ENCODE measurements around the gene SPINK1.
"Not testable (repeated sequence)": the region's sequence is repeated elsewhere in the genome, so short reads cannot be mapped to it uniquely, and the experiment has no call there.

Gene SPINK1

DNA sequence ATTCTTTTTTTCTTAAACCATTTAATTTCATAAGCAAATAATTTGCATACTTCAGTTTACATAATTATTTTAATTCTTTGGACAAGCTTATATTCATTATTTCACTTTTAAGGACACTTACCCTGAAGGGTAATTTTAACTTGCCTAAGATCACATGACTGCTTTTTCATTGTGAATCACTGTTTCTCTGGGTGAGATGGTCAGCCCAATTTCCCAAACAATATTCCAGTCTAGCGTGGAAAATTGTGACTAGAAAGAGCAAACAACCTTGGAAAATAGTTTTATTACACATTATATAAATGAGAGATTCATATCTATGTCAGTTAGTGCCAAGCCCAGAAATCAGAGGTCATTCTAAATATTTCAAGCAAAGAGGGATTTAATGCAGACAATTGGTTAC lies 27.5 kb downstream of the SPINK1 start:
- no peak for DNase-seq

DNA sequence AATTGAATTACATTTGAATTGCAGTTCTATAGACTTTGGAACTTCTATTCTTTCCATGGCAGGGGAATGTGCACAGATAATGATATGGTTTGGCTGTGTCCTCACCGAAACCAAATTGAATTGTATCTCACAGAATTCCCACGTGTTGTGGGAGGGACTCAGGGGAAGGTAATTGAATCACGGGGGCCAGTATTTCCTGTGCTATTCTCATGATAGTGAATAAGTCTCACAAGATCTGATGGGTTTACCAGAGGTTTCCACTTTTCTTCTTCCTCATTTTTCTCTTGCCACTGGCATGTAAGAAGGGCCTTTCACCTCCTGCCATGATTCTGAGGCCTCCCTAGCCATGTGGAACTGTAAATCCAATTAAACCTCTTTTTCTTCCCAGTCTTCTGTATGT lies 28.3 kb downstream of the SPINK1 start:
- not testable (repeated sequence) for DNase-seq

DNA sequence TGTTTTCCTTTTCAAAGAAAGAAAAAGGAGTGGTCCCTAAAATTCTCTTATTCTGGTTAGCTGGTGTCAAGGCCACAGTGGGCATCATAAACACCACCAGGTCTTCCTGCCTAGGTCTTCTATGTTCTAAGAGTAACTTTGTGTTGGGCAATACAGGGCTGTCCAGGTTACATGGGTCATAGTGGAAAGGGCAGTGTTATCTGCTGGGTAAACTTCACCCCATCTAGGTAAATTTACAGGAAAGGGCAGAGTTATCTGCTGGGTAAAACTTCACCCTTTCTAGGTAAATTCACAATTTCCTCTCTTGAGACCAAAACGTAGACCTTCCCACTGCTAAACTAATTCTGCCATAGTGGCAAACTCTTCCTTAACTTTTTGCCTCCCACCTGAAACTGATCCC lies 30.0 kb downstream of the SPINK1 start:
- no peak for DNase-seq

DNA sequence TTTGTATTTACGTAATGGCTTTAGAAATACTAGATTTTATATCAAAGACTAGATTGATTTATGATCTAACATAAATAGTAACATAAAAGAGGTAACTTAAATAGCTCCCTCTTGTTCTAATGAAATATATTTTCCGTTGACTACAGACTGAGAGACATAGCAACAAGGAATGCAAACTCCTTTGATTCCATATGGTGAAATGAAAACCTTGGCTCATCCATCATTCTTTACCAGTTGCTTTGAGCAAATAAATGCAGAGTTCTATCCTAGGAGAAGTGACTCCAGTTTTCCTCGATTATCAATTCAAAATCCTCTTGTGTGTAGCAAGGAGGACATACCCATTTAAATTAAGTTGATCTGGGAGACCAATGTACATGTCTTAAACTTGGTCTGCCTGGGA lies 31.0 kb downstream of the SPINK1 start:
- DNase-seq = no peak

DNA sequence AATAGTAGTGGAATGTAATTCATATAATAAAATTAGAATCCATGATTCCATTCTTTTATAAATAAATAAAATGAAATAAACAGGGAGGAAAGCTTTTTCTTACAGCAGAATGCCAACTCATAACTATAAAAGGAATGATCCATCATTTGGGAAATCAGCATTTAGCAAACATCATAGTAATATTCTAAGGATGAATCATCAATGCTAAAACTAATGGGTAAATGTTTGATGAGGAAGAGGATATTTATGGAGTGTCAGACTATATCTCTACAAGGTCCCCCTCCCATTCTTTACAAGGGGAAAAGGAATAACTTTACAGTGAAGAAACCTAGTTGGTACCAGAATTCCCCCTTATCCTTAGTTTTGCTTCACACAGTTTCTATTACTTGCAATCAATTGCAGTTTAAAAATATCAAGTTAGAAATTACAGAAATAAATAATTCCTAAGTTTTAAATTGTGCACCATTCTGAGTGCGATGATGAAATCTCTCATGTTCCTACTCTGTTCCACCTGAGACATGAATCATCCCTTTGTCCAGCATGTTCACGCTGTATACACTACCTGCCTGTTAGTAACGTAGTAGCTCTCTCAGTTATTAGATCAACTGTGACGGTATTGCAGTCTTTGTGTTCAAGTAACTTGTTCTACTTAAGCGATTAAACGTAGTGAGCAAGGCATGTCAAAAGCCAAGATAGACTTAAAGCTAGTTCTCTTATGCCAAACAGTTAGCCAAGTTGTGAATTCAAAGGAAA lies 34.7 kb downstream of the SPINK1 start:
- DNase-seq = no peak

DNA sequence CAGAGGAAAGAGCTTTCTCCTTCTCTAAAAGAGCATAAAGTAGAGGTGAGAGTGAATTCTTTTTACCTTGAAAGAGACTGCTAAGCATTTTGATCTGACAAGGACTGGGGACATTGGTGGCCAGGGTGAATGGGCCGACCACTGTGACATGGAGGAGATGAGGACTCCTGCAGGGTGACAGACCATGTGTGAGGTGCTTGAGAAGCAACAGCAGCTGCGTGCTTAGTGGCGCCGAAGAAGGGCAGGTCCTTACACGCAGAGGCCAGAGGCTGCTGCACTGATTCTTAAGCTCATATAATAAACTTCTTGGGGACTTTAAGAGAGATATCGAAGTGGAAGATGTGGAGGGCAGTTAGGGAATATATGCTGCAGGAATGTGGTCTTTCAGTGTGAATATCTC lies 40.3 kb downstream of the SPINK1 start:
- DNase-seq = no peak

DNA sequence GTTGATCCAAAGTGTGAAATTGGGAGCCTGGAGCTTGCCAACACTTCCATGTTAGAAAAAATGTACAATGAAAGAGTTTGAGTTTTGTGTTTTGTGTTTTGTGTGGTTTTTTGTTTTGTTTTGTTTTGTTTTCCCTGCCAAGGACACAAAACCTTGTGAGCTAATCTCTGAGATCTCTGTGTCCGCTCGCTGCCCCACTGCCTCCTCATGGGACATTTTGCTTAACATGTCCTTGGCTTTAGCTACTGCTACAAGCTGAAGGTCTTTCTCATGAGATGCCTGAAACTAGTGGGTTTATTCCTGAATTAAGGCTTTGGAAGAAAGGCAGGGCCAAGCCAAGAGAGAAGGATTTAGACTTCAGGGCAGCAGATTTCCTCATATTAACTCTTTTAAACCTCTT lies 41.7 kb downstream of the SPINK1 start:
- no peak for DNase-seq

DNA sequence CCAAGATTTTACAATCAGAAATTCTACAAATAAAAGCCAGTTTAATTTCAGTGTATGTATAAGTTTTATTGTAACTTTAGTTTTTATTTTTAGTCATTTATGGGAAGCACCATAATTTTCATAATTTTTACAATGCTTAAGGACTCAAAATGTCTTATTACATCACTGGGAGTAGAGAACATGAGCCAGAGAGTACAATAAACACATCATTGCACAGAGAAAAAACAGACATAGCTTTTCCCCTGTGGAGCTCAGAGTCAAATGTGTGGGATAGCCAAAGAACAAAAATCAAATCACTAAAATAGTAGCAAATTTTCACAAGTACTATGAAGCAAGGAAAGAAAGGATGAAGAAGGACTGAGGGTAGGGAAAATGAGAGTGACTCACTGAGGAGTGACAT lies 43.4 kb downstream of the SPINK1 start:
- DNase-seq = no peak

DNA sequence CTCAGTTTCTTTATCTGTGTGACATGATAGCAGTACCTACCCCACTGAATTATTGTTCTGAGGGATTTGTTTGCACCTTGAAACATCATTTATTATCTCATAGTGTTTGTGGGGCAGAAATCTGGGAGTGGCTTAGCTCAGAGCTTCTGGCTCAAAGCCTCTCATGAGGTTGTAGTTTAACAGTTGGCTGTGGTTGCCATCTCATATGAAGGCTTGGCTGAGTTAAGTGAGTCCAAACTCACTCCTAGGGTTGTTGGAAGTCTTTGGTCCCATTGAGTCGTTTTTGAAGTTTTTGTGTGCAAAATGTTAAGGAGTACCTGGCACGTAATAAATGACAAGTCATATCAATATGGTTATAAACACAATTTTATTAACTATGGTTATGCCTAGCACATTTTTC lies 45.3 kb downstream of the SPINK1 start:
- no peak for DNase-seq

DNA sequence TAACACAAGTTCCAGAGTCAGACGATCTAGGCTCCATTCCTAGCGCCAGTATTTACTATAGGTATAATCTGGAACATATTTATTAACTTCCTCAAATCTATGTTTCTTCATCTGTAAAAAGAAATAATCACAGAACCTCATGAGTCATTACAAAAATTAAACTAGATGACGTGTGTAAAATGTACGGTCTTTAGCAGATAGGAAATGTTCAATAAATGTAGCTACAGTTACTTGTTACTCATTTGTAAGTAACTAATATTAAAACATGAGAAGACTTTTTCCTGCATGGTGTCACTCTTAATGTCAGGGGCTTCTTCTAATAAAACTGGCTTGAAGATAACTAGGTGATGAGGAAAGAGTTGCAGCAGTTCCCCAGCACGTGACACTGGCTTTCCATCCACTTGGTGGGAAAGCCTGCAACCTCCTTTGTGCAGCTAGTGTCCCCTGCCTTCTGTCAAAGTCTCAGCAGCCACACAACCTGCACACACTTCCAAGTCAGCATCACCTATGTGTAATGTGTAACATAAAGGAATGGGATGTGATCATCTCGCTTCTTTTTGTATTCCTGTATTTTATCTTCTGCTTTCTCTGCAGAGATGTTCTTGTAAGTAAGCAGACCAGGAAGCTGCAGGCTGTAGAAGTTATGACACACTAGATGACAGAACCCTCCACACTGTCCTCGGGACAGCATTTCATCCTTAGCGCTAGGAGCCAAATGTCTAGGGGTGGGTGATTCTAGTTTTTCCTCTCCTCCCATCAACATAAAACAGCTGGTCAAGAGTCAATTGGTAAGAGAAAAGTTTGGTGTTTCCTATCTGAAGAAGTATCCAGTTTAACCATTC lies 47.1 kb downstream of the SPINK1 start:
- no peak for DNase-seq

DNA sequence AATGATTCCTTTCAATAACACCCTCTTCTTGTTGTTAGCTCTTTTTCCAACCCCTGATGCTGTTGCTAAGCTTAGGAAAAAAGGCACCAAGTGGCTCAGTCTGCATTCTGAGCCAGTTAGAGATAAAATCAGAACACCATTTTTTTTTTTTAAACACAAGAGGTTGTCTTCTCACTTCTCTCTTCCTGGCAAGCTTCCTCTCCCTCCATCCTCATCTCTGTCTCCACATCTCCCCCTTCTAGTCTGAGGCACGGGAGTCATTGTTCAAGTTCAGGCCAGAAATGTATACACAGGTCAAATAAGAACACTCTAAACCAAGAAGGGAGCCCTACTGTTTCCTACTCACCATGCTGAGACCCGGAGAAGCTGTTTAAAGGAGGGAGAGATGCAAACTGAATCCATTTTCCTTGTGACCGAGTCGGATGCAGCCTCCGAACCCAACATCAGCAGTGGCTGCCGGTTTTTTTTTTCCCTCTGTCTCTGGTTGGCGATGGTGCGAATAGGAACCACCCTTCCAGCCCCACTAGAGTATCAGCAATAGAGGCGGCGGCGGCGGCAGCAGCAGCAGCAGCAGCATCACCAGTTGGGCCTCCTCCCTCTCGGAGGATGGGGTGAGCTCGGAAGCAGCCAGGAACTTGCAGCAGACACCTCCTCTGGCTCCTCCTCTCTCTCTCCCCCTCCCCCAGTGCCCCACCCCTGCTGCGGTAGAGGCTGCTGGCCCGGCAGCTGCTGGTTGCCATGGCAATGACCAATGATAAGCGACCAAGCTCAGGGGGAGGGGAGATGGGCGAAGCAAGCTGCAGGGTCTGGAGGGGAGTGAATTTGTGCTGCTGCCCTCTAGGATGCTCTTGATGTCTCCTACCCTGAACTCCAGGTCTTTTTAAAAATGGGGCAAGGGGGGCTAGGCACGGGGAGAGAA lies 49.1 kb downstream of the SPINK1 start, which contains the start of gene JAKMIP2:
Gene JAKMIP2 (minus strand): TSS at position 619 of the 919 bp plus-strand sequence. CDS start 110,922 bp downstream, outside the sequence.
- peak; percentile 83 for DNase-seq

DNA sequence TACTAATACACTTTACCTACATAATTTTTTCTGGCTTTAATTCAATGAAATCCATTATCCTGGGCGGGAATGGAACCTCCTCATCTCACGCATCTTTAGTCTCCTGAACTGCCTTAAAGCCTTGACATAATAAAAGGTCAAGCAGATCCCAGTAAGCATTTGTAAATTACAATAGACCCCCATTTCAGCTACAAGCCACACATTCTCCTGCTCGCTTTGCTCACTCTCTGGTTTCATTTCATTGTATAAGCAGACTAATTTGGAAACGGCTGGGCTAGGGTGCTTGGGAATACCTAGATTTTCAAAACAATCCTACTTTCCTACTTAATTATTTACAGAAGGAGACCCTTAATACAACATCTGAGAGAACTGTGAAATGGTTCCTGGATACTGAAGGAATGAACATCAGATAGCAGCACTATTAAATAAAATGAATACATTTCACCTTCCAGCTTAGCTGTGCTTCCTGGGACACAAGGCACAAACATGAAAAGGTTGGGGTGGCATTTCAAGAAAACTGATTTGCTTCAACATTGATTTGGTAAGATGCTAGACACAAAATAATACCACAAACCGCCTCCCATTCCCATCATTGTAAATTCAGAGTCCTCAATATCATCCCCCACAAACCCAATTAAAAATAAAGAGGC lies 50.4 kb downstream of the SPINK1 start:
- DNase-seq = no peak

DNA sequence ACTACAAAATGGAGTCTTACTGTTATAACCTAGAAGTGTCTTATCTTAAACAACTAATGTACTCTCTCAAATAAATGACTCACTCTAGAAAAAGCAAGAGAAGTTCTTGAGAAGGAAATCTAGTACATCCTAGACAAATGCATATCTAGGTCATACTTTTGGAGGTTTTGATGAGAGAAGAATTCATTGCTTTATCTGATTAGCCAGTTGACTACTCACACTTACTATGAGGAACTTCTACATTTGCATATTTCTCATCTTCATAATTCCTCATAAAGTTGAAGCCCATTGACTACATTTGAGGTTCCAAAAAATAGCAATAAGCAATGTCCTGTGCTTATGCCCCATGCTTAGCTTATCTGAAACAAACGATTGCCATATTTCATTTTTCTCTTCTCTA lies 51.8 kb downstream of the SPINK1 start:
- no peak for DNase-seq

DNA sequence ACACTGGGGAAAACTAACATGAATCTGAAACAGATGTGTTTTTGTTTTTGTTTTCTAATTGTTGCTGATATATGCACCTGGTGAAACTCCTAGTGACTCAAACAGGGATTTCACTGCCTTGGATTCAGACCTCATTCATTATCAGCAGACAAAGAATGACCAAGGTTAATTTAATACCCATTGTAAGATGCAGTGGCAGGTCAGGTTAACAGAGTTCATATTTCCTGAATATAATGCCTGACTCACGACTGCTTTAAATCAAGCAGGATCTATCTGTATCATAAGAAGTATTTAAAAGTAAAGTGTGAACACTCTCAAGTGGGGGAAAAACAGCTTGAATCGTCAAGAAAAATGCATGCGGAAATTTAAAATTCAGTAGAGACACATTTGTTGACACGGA lies 54.5 kb downstream of the SPINK1 start:
- no peak for DNase-seq

All from fibroblast of upper back skin (primary cell).